Nephron progenitor cell (in vitro differentiated cells): ENCODE data around the gene LGMN.

Experiments
- DNase-seq: peaks from one replicate; pipeline ENCODE4 v3.0.0; 2021
- H3K27ac Mint-ChIP-seq: 2 replicates; pipeline ENCODE4 v1.8.0; 2021; ENCODE audit warnings: mild to moderate bottlenecking, moderate library complexity, mixed read lengths
- H3K27me3 Mint-ChIP-seq: 2 replicates; pipeline ENCODE4 v1.8.0; 2021; ENCODE audit warnings: mild to moderate bottlenecking, low read depth, mixed read lengths; ENCODE audit not compliant: poor library complexity
- H3K36me3 Mint-ChIP-seq: 2 replicates; pipeline ENCODE4 v1.8.0; 2021; ENCODE audit warnings: low read depth, mixed read lengths
- H3K4me1 Mint-ChIP-seq: 2 replicates; pipeline ENCODE4 v1.8.0; 2021; ENCODE audit warnings: mixed read lengths
- H3K4me3 Mint-ChIP-seq: 2 replicates; pipeline ENCODE4 v1.8.0; 2021; ENCODE audit warnings: mild to moderate bottlenecking, moderate library complexity, mixed read lengths
- H3K9me3 Mint-ChIP-seq: 2 replicates; pipeline ENCODE4 v1.8.0; 2021; ENCODE audit warnings: mild to moderate bottlenecking, moderate library complexity, mixed read lengths
- CTCF ChIP-seq: fragments of 200-600 bp; sonication (generic); IDR thresholded peaks from 2 replicates; pipeline ENCODE4 v1.5.0; 2021; ENCODE audit warnings: antibody characterized with exemption

The LGMN gene

GRCh38 chr14:92709340-92710000 is 39.0 kb downstream of the LGMN start:
- no peak overlapping the region for H3K27ac Mint-ChIP-seq

GRCh38 chr14:92706386-92706785 is 42.0 kb downstream of the LGMN start:
- peaks cover 5% of the 10 kb centered on the region for H3K27me3 Mint-ChIP-seq
- TF ChIP-seq CTCF = no peak
- no peak for DNase-seq
- peaks cover 21% of the 10 kb centered on the region for H3K4me1 Mint-ChIP-seq
- no peak overlapping the region for H3K4me3 Mint-ChIP-seq
- H3K27ac Mint-ChIP-seq = no peak overlapping the region
- peaks cover 38% of the 10 kb centered on the region for H3K36me3 Mint-ChIP-seq
- H3K9me3 Mint-ChIP-seq = no peaks in the 10 kb centered on the region

More at GRCh38 chr14:92709340-92710000, 39.0 kb downstream of the LGMN start:
- Mint-ChIP-seq H3K4me3 (no peak overlapping the region), H3K9me3 (no peaks in the 10 kb centered on the region), H3K4me1 (peaks cover 16% of the 10 kb centered on the region), H3K36me3 (peaks cover 26% of the 10 kb centered on the region), H3K27me3 (peaks cover 2% of the 10 kb centered on the region)
- DNase-seq = no peak
- no peak for TF ChIP-seq CTCF

- H3K36me3 Mint-ChIP-seq = peaks cover 38% of the 10 kb centered on the region
- H3K4me1 Mint-ChIP-seq = peaks cover 21% of the 10 kb centered on the region
- no peak overlapping the region for H3K4me3 Mint-ChIP-seq
- no peak for TF ChIP-seq CTCF
- H3K9me3 Mint-ChIP-seq = no peaks in the 10 kb centered on the region
- DNase-seq = no peak
- peak overlapping the region; percentile 81 for H3K27ac Mint-ChIP-seq
- H3K27me3 Mint-ChIP-seq = peaks cover 3% of the 10 kb centered on the region
Measured at GRCh38 chr14:92704821-92705220, 43.6 kb downstream of the LGMN start.

- Mint-ChIP-seq H3K4me3 (no peak overlapping the region), H3K27ac (peak overlapping the region; percentile 81), H3K36me3 (peaks cover 38% of the 10 kb centered on the region), H3K4me1 (peaks cover 18% of the 10 kb centered on the region), H3K9me3 (no peaks in the 10 kb centered on the region), H3K27me3 (peaks cover 3% of the 10 kb centered on the region)
- no peak for TF ChIP-seq CTCF
- DNase-seq = no peak
Measured at GRCh38 chr14:92704036-92704804, 44.2 kb downstream of the LGMN start.

GRCh38 chr14:92703516-92703915 is 44.9 kb downstream of the LGMN start:
- no peak for DNase-seq
- Mint-ChIP-seq H3K4me3 (no peak overlapping the region), H3K27me3 (peaks cover 6% of the 10 kb centered on the region), H3K27ac (no peak overlapping the region), H3K9me3 (no peaks in the 10 kb centered on the region), H3K4me1 (peaks cover 12% of the 10 kb centered on the region), H3K36me3 (peaks cover 38% of the 10 kb centered on the region)
- TF ChIP-seq CTCF = no peak
